AML-193 (cell line): ENCODE data around the gene PDE6D.
"Not testable (repeated sequence)": the region's sequence is repeated elsewhere in the genome, so short reads cannot be mapped to it uniquely, and the experiment has no call there.

Source experiments
- DNase-seq, 2 experiments: peaks; one replicate each; lab custom pipeline; 2025; lab: John Stamatoyannopoulos, UW

Gene PDE6D

DNA sequence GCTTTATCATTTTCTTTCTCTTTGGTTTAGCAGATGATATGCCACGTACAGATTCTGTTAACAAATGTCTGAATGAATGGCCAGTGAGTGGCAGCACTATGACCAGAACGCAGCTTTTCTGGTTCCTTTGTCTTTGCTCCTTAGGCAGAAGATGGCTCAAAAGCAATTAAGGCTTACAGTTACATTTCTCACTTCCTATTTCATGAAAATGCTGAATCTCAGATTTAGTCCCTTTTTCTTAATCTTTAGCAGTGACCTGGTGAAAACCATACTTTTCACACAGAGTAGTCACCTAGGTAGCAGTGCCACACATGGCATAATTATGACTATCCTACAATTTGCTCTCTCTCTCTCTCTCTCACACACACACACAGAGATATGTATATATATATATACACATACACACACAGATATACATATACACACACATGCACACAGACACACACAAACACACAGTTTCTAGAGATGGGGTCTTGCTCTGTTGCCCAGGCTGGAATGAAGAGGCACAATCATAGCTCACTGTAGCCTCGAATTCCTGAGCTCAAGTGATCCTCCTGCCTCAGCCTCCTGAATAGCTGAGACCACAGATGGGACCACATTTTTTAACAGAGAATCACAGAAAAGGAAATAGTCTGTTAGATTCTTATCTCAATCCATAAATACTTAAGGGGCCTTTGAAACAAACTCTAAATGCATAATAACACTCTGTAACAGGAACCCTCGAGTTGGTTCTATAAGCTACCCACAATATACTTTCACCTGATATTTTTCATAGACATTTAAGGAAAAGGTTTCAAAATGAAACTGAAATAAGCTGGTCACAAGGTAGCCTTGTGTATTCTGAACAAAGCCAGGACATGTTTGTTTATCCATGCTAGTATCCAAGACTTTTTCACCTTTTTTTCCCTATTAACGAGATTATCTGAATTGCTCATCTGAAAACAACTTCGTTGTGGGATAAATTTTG lies 11.6 kb downstream of the PDE6D start:
- DNase-seq: no peak

DNA sequence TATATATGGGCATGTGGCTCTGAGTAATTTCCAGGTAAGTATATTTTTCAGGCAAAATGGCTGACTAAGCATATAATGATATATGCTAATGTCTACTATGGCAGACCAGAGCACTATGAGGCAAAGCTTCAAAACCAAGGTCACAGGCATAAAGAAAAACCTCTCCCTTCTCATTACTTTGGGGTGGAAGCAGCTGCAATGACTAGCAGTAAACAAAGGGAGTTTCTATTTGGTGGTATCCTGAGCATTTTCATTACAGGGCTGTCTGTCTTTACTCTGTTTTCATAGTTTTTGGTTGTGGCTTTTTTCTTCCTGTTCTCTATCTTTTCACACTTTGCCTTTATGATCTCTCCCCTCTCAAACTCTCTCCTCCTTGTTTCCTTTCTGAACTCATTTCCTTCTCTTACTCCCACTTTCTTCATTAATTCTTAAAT lies 15.6 kb downstream of the PDE6D start:
- no peak for DNase-seq

DNA sequence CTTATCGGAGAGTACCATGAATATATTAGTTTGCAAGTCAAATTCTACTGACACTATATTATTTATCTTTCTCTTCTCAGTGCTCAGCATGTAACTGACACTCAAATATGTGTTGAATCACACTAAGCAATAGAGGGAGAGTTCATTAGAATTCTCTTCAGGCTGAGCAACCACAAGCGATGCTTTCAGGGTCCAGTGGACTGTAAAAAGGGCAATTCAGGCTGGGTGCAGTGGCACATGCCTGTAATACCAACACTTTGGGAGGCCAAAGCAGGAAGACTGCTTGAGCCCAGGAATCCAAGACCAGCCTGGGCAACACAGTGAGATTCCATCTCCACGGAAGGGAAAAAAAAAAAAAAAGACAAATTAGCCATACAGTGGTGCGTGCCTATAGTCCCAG lies 16.3 kb downstream of the PDE6D start:
- no peak for DNase-seq

DNA sequence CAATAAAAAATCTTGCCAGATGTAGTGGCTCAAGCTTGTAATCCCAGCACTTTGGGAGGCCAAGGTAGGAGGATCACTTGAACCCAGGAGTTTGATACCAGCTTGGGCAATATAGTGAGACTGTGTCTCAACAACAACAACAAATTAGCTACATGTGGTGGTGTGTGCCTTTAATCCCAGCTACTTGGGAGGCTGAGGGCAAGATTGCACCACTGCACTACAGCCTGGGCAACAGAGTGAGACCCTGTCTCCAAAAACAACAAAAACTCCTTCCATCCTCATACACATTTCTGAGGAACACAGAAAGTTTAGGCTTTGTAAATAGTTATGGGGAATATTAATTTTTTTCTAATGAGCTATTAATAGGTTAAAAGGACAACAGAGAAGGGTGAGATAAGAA lies 17.0 kb downstream of the PDE6D start:
- DNase-seq: no peak

DNA sequence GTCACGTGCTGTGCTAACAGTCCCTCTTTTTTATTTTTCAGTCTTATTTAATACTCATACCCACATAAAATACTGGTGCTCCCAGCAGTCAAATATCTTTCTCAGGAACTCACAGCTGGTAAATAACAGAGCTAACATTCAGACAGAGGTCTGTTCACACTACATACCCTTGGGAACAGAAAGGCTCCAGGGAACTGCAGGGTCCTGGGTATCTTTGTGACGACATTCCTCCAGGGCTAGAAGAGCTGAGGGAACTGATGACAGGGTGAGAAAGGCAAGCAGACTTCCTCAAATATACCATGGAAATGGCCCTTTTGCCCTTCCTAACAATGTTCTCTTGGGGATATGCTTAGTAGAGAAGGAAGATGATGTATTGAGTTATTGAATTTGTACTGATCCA lies 19.3 kb downstream of the PDE6D start:
- DNase-seq: no peak

DNA sequence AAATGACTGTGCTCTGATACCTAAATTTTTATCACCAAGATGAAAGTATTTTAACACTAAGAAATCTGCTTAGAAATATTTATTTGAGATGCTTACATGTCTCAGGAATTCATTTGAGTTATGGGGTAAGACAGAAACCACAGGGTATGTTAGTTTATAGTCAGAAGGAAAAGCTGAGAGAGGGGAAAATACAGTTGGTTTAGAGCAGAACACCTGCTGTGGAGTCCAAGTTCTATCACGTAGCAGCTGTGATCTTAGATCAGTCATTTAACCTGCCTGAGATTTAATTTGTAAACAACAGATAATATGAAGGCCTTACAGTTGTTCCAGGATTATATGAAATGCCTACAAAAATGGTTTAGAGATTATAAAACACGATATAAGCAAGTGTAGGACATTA lies 29.0 kb downstream of the PDE6D start:
- no peak for DNase-seq

DNA sequence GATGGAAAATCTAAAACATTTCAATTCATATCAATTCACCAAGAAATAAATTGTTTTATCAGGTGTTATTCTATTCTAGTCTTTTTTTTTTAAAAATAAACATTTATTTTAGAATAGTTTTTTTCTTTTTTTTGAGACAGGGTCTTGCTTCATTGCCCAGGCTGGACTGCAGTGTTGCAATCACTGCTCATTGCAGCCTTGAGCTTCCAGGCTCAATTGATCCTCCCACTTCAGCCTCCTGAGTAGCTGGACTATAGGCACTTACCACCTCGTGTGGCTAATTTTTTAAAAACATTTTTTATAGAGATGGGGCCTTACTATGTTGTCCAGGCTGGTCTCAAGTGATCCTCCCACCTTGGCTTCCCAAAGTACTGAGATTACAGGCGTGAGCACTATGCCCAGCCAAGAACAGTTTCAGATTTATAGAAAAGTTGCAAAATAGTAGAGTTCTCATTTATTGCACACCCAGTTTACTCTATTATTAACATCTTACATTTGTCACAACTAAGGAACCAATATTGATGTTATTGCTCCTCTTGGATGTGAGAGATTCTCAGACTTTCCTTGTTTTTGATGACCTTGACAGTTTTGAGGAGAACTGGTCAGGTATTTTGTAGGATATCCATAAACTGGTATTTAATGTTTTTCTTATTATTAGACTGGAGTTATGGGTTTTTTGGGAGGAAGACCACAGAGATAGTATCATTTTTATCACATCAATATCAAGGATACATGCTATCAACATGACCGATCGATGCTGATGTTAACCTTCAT lies 29.9 kb downstream of the PDE6D start:
- no peak for DNase-seq

DNA sequence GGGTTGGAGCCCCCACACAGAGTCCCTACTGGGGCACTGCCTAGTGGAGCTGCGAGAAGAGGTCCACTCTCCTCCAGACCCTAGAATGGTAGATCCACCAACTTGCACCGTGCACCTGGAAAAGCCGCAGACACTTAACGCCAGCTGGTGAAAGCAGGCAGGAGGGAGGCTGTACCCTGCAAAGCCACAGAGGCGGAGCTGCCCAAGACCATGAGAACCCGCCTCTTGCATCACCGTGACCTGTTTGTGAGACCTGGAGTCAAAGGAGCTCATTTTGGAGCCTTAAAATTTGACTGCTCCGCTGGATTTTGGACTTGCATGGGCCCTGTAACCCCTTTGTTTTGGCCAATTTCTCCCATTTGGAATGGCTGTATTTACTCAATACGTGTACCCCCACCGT lies 32.1 kb downstream of the PDE6D start:
- not testable (repeated sequence) for DNase-seq

DNA sequence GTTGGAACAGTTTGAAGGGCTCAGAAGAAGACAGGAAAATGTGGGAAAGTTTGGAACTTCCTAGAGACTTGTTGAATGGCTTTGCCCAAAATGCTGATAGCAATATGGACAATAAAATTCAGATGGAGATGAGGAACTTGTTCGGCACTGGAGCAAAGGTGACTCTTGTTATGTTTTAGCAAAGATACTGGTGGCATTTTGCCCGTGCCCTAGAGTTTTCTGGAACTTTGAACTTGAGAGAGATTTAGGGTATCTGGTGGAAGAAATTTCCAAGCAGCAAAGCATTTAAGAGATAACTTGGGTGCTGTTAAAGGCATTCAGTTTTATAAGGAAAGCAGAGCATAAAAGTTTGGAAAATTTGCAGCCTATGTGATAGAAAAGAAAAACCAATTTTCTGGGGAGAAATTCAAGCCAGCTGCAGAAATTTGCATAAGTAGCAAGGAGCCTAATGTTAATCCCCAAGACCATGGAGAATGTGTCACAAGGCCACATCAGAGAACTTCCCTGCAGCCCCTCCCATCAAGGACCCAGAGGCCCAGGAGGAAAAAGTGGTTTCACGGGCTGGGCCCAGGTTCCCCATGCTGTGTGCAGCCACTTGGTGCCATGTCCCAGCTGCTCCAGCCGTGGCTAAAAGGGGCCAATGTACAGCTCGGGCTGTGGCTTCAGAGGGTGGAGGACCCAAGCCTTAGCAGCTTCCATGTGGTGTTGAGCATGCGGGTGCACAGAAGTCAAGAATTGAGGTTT lies 32.8 kb downstream of the PDE6D start:
- DNase-seq: not testable (repeated sequence)

DNA sequence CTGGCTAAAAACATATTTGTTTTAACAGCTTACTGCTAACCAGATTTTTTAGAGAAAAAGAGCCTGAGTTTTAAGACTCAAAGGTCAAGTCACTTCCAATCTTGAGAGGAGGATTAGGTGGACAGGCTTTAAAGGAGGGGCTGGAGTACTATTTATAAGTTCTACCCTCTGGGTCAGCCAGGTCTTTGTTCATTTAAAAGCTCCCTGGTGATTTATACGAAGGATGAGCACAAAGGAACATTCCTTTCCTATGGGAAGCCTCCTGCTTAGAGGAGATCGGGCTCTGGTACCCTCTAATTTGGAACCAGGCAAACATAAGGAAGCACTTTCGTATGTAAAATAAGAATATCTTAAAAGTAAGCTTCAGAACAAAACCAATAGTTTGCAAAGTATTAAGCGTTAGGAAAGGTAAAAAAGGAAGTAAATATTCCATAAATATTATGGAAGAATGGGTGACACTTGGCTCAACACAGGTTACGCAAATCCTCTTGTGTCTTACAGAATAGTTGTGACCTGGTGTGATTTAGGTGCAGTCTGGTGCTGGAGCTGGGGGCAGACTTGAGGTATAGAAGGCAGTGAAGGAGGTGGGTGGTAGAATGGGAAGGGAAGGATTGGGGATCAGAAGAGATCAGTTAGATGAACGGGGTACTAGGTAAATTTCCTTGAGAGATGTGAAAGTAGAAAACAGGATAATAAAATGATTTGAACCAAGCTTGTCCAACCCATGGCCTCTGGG lies 35.6 kb downstream of the PDE6D start:
- no peak for DNase-seq

DNA sequence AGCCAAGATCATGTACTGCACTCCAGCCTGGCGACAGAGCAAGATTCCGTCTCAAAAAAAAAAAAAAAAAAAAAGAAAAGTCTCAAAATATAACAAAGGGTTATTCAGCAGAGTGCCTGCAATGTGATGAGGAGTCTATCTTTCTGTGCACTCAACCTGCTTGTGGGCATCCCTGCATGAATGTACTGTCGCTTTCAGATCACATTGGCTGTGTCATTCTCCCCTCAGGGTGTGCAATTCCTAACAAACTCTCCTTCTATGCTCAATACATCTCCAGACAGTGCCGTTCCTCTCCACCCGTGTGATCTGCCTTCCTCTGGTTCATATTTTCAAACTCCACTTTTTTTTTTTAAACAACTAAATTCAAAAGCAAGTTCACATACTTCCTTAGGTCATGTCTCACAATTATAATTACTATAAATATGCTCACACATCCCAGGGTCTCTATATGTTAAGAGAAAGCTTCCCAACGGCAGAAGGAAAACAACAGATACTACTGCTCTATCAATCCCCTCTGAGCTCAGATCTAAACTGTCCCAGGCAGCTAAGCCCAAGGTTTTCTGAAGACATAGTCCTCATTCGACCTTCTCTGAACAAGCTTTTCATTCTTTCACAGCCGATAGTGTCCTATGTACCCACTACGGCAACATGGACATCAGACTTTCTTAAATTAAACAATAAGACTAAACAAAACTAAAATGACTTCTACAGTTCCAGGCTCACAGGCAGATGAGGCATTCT lies 37.5 kb downstream of the PDE6D start:
- no peak for DNase-seq

DNA sequence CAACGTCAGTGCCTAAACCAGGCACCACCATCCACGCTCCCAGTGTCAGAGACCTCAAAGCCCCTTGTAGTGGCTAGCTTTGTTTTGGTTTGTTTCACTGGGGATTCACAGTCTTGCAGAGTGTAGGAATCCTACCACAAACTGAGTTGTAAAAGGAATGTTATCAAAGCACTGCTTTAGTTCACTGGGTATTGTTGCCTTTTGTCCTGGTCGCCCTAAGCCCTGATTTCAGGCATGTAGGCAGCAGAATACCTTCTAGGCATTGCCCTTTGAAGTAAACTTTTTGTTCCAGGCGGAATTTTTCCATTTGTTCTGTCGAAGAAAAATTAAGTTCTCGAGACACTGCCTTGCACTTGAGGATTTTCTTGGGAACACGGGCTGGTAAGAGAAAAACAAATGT lies 43.3 kb downstream of the PDE6D start:
- DNase-seq: no peak

DNA sequence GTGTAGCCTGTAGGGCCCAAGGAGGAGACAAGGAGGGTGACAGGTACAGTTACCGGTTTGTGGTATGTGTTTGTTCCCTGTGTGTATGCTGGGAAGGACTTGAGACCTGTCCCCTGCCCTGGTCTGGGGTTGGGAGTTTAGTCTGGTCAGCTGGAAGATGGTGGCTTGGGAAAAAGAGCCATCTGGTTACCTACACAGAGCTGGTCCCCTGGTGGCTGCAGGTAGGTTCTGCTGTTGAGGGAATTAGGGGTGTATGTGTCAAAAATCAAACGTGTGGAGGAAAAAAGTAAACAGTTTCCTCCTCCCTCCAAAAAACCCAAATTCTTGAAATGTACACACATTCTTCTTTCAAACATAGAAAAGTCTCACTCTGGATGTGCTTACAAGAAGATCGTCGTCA lies 48.5 kb downstream of the PDE6D start:
- no peak for DNase-seq

DNA sequence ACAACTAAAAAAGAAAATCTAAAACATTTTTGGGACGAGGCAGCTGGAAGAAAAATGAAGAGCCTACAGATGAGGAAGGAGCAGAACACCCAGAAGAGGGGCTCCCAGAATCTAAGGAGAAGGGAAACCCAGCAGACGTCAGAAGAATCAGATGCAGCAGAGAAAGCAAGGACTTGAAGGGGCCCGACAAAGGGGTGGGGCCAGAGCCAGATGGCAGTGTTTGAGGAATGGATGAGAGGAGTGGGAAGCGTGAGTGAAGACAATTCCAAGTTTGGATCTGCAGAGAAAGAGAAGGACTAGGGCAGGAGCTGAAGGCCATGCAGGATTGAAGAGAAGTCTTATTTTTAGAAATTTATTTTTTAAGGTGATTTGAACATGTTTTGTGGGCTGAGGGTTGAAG lies 53.5 kb downstream of the PDE6D start:
- no peak for DNase-seq

DNA sequence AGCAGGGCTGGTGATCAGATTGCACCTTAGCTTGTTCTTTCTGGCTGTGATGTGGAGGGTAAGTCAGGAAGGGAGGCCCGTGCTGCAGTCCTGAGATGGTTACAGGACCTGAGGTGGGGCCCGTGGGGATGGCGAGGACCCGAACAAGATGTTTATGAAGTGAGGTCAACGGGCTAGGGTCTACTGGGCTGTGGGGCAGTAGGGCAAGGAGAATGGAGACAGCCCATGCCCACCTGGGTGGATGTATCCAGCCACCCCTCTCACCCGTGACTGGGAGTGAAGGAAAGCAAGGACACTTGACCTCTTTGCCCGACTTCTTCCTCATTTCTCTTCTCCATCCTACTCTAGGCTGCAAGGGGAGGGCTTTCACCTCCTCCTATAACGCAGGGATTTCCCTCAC lies 54.8 kb downstream of the PDE6D start:
- no peak for DNase-seq

DNA sequence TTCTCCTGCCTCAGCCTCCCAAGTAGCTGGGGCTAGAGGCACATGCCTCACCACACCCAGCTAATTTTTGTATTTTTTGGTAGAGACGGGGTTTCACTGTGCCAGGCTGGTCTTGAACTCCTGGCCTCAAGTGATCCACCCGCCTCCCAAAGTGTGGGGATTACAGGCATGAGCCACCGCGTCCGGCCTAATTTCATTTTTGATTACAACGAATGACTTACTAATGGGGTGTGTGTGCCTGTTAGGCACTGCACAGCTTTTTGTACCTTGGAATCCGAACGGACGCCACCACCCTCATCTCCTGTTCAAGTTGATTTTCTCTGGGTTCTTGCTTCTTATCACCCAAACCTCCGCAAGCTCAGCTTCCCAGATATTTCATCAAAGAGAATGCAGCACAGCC lies 55.6 kb downstream of the PDE6D start:
- DNase-seq: no peak

DNA sequence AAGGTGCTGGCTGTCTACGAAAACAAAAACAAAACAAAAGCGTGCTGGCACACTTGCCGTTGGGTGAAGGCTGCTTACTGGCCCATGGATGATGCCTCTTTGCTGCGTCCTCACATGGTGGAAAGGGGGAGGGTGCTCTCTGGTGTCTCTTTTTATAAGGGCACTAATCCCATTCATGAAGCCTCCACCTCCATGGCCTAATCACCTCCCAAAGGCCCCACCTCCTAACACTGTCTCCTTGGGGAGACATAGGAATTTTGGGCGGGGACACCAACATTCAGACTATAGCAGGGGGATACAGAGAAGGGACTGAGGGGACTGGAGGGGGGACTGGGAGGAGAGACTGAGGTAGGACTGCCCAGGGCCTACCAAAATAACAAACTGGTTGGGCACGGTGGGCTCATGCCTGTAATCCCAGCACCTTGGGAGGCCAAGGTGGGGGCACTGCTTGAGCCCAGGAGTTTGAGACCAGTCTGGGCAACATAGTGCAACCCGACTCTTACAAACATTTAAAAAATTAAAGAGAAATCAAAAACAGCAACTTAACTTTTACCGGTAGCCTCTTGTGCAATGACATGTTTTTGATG lies 58.3 kb downstream of the PDE6D start:
- no peak for DNase-seq

DNA sequence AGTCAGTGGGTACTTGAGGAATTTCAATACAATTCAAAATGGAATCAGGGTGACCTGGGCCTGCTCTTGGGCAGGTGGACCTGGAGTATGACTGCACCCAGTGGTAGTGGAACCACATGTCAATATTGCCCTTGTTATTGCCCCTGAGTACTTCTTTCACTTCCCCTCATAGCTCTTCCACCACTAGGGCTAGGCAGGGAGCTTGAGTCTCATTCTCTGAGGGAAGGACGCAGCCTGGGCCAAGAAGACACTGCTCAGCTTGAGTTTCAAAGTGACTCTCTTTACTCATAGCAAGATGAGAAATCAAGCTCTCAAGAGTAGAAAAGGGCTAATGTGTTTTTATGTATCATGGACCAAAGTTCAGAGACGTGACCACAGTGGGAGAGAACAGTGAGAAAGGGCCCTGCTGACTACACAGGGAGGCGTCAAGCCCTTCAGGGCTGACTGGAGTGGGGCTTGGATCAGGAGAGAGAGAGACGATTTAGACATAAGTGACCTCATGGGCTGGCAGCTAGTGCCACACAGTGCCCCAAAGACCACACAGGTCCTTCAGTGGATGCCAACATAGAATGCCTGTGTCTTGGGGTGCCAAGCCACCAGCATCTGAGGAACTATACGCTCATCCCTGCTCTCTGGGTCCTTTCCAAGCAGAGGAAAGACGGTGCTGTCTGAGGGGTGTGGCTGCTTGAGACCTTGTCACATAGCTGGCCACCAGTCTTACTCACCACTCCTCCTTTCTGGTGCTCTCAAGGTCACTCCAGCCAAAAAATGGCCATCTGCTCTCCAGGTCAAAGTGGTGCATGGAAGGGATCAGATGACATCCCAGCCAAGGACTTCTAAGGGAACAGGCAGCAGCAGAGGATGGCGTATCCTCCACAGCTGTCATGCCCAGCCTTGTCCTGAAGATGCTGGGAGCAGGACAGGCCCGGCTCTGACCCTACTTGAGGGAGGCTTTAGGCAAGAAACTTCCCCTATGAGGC lies 59.8 kb downstream of the PDE6D start:
- no peak for DNase-seq

DNA sequence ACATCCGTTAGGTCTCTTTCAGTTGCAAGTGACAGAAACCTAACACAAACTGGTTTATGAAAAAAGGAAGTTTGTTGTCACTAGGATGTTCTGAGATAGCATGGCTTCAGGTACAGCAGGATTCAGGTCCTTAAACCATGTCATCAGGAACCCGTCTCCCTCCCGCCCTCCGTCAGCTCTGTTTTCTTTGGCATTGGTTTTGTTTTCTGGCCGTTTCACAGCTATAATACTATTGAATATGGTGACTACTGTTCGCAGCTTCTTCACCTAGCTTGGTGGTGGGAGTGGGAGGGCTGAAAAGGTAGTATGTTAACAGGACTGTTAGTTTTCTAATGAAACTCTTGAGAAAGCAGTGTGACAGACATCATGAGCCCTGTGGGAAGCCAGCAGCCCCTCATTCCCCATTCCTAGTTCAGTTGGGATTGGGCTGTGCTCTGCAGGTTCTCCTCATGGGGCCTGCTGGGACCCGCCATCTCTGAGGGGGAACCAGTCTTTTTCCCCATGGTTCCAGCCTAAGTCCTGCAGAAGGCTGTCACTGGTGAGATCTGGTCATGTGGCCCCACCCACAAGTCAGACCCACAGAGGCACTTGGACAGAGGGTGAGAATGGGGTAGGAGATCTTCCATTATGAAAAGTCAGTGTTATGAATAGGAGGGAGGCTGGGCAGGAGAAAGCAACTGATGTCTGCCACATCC lies 60.6 kb downstream of the PDE6D start:
- DNase-seq: no peak
